HG03432 (cell line): ENCODE measurements around the gene HLA-DMB.

ENCODE experiments used
- ATAC-seq: cut with Tn5 transposase; IDR thresholded peaks from one replicate; pipeline ENCODE4 v1.9.1; 2021; ENCODE audit warnings: mild to moderate bottlenecking, moderate library complexity; ENCODE audit not compliant: unreplicated experiment

Gene HLA-DMB

DNA sequence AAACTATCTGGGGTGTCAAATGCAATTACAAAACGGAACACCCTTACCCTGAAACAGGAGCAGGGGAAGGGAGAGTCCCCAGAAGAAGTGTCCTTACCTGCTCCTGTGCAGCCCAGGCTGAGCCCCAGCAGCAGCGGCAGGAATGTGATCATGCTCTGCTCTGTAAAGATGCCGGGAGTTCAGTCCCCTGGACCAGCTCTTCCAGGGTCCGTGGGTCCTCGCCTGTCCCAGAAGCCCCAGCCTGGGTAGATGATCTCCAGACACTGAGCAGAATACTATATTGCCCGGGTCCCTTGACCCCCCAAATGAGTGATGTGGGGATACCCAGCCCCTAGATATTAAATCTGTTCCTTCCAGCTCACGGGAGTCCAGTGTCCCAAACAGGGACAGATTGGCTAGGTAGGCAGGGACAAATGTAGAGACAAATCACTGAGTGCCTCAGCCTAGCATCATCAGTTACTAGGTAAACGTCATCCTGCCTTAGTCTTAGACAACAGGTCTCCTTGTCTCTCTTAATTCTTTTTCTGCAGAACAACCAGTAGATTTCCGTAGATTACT is at the start of gene HLA-DMB:
TSS of gene HLA-DMB (minus strand) at position 373 of the 558 bp plus-strand sequence. CDS start at position 152, 221 bp downstream.
- peak; percentile 54 for ATAC-seq

DNA sequence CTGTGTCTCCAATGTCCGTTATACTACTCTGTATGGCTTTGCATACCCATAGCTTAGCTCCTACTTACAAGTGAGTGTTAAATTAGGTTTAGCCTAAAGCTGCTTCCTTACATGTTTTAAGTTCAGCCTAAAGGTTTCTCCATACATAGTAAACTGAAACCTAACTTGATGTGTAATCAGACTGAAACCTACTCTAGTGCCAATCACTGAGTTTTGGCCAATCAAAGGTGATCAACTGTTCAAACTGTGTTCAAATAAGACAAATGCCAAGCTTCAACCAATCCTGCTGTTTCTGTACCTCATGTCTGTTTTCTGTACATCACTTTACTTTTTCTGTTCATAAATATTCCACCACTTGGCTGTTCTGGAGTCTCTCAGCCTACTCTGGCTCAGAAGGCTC is 48.5 kb upstream of the HLA-DMB start:
- no peak for ATAC-seq

DNA sequence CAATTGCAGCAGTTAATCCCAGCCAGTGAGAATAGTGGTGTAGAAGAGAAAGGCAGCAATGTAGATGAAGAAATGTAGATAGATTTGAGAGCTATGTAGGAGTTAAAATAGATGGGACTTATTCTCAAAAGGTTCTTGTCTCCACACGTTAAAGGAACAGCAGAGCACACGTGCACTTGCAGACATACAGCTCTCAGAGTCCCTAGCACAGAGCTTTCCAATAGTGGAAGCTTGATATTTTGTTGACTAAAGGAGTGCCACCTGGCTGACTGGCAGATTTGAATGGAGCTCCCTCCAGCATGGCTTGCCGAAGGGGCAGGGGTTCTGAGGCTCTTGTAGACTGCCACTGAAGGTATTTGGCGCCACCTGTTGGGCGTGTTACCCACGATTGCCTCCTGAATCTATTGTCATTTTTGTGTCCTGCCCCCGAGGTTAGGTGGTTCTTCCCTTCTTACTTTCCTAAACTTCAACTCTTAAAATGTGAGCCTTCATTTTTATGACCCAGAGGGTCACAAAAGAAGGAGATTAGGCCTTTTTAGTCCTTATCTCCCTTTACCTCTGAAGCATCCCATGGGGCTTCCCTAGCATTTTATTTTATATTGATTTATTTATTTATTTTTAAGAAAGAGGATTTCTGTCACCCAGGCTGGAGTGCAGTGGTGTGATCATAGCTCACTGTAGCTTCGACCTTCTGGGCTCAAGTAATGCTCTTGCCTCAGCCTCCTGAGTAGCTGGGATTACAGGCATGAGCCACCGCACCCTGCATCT is 44.0 kb upstream of the HLA-DMB start:
- ATAC-seq: peak; percentile 49

- ATAC-seq: no peak
Observed at GRCh38 chr6:32983964-32984621, 43.3 kb upstream of the HLA-DMB start.

DNA sequence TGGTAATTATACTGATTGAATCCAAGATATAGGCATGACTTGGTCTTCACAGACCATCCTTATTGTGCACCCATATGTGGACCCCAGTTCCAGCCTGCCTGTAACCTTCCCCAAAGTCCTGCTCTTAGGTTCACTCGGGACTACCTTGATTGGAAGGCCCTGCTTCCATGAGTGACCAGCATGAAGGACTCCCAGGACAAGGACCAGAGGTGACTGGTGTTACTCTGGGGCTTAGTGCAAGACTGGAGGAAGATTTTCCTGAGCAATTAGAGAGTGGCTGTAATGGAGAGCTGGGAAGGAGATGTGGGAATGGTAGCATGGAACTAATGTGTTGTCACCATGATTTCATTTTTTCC is 42.6 kb upstream of the HLA-DMB start:
- ATAC-seq: no peak

DNA sequence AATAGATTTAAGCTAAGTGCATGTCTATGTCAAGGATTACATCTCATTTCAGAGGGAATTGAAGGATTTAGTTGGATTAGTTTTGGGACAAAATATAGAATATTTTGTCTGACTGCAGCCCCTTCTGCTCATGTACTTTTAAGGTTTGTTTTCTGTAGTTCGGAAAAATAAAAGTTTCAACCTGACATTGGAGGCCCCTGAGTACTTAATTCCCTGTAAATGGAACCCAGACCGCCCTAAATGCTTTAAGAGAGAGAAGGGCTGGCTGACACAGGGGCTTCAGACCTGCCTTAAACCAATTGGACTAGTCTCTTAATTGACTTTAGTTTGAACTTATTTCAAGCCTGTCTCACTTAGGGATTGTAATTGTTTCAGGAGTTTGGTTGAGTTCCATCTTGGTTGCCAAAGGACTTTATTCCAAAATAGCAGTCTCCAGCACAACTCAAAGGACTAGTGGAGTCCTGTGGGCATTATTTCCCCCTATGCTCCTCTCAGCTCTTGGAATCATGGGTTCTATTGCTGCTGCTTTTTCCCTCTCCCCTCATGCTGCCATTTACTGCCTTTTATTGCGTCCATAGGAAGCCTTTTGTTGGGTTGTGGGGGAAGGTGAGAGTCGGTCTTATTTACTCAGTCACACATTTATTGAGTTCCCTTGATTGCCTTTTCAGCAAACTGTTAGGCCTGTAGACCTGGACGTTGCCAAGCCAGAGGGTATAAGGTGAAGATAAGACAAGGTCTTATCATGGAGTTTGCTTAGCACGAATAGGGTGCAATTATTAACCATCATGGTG is 42.1 kb upstream of the HLA-DMB start:
- no peak for ATAC-seq

DNA sequence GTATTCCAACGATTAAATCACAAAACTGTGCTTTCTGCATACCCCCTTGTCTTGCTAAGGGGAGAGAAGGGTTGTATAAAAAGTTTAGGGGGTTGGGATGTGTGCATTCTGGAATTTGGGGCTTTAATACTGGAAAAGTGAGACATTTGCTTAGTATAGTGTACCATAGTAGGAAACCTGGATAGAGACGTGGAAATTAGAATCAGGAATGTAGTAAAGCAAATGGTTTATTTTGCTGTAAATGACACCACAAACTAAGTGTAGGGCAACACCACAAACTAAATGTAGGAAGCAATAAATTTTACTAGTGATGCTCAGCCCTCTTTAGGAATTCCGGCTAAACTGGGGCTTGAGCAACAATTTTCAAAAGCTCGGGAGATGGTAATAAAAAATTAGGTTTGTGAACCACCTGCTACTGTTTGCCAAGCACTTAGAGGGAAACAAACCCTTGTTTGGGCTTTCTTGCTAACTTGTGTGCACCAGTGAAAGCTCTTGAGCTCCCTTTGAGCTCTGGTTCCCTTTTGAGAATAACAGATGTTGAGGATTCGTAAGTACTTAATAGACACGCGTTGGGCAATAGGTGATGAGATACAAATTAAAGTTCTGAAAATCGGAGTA is 41.4 kb upstream of the HLA-DMB start:
- ATAC-seq: no peak

DNA sequence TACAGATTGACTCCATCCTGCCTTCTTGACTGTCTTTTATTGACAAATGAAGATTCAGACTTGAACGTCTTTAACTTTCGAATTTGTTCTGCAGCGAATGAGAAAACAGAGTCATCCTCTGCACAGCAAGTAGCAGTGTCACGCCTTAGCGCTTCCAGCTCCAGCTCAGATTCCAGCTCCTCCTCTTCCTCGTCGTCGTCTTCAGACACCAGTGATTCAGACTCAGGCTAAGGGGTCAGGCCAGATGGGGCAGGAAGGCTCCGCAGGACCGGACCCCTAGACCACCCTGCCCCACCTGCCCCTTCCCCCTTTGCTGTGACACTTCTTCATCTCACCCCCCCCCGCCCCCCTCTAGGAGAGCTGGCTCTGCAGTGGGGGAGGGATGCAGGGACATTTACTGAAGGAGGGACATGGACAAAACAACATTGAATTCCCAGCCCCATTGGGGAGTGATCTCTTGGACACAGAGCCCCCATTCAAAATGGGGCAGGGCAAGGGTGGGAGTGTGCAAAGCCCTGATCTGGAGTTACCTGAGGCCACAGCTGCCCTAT is 39.7 kb upstream of the HLA-DMB start:
- no peak for ATAC-seq

- ATAC-seq: no peak
Observed at GRCh38 chr6:32979720-32980487, 39.1 kb upstream of the HLA-DMB start.

DNA sequence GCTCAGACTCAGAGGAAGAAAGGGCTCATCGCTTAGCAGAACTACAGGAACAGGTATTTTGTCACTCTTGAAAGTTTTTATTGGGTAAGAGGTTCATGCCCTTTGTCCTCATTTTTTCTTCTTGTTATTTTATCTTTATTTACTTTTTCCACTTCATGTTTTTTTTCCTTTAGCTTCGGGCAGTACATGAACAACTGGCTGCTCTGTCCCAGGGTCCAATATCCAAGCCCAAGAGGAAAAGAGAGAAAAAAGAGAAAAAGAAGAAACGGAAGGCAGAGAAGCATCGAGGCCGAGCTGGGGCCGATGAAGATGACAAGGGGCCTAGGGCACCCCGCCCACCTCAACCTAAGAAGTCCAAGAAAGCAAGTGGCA is 37.1 kb upstream of the HLA-DMB start:
- ATAC-seq: no peak

GRCh38 chr6:32977272-32977952 is 36.6 kb upstream of the HLA-DMB start:
- ATAC-seq: no peak

DNA sequence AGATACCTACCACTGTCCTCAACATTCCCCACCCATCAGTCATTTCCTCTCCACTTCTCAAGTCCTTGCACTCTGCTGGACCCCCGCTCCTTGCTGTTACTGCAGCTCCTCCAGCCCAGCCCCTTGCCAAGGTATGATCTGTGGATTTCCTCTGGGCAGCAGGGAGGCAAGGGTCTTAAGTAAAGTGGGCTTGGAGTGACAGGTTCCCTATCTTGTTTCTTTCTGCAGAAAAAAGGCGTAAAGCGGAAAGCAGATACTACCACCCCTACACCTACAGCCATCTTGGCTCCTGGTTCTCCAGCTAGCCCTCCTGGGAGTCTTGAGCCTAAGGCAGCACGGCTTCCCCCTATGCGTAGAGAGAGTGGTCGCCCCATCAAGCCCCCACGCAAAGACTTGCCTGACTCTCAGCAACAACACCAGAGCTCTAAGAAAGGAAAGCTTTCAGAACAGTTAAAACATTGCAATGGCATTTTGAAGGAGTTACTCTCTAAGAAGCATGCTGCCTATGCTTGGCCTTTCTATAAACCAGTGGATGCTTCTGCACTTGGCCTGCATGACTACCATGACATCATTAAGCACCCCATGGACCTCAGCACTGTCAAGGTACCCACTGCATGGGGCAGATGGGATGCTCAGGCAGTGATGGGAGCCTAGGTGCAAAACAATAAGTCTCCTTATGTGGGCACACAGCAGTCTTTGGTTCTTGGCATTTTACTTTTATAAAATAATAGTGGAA is 35.7 kb upstream of the HLA-DMB start:
- no peak for ATAC-seq

DNA sequence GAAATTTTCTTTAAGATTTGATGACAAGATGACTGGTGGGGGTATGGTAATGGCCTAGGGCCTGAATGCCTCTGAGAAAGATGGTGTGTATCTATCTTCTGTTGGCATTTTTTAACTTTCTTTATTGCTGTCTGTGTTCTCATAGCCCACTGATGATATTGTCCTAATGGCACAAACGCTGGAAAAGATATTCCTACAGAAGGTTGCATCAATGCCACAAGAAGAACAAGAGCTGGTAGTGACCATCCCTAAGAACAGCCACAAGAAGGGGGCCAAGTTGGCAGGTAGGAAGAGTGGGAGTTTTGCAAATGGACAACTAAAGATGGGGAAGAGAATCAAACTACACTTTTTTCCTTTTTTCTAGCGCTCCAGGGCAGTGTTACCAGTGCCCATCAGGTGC is 35.1 kb upstream of the HLA-DMB start:
- no peak for ATAC-seq

DNA sequence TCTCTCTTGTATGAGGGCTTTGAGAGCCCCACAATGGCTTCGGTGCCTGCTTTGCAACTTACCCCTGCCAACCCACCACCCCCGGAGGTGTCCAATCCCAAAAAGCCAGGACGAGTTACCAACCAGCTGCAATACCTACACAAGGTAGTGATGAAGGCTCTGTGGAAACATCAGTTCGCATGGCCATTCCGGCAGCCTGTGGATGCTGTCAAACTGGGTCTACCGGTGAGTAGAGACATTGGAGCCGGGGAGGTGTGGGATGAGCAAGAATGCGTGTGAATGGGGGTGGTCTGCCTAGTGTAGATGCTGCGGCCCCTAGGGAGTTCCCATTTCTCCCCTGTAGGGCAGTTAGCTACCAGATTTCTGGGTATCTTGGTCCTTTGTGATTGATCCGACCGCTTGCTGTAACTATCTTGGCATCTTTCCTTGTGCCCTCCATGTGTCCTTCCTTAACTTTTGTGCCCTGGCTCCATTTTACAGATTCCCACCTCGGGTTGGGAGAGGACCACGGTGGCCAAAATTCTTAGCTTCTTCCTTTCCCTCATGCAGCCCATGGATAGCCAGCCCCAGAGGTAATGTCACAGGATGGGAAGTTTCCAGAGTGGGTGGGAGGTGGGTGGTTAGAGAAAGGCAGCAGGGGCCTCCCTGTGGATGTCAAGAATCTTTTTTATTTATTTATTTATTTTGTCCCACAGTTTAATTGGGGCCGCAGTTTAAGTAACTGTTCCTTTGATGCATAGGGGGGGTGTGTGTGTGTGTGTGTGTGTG is 33.9 kb upstream of the HLA-DMB start:
- no peak for ATAC-seq

DNA sequence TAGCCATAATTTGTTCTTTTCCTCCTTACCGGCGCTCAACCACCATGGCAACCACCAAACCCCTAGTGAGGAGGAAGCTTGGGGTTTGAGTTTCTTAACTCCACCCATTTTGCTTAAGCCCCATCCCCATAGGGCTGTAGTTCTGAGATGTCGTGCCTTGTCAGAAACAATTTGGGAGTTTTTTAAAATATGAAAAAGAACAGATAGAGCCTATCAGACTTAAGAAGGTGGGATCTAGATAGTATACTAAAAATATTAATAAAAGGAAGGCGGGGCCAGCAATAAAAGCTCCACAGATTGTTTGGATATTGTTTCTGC is 33.1 kb upstream of the HLA-DMB start:
- no peak for ATAC-seq

DNA sequence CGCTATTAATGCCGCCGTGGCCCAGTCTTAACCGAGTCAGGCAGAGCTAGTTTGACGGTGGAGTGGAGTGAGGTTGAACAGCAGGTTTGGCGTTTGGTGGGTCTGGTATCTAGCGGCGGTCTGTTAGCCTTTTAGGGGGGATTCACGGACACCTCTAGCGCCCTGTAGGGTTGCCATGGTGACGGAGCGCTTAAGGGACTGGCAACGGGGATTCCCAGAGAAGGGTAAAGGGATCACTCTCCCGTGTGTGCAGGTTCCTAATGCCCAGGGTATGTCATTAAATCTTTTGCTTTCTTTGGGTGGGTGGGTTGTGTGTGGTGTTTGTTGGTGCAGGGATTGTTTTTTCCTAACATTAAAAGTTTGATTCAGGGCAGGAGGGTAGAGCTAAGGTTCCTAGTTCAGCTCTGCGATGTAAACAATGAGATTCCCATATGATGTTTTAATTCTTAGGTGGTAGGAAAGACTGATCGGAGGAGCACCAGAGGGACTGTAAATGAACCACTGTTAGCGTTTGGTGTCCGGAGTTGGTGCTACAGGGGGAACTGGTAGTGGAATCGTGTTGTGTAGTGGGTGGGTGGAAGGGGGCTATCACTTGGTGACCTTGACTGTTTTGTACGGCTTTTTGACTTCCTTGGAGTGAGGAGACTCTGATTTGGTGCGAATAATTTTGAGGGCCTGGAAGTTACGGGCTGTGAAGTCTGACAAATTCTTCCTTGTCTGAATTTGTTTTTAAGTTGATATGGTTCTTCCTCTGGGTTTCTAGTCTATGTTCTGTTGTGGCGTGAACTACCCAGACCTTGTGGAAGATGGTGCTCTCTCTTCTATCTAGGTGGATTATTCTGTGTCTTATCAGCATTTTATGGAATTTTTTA is 32.6 kb upstream of the HLA-DMB start:
- no peak for ATAC-seq
